Brain microvascular endothelial cell (primary cell): ENCODE measurements around the gene FGFR4.

ENCODE experiments used
- DNase-seq: peaks from one replicate; pipeline ENCODE4 v3.0.0-alpha.2; 2020
- H3K27ac ChIP-seq: fragments of 250-450 bp; sonication (Bioruptor Pico); 2 replicates; pipeline ENCODE4 v1.5.1; 2020; ENCODE audit warnings: mild to moderate bottlenecking, moderate library complexity
- H3K27me3 ChIP-seq: fragments of 250-450 bp; sonication (Bioruptor Pico); replicated peaks from 2 replicates; pipeline ENCODE4 v1.5.1; 2020; ENCODE audit warnings: mild to moderate bottlenecking
- H3K36me3 ChIP-seq: fragments of 250-450 bp; sonication (Bioruptor Pico); replicated peaks from 2 replicates; pipeline ENCODE4 v1.5.1; 2020; ENCODE audit warnings: mild to moderate bottlenecking
- H3K4me3 ChIP-seq: 2 replicates; pipeline ENCODE4 v1.5.1; 2011; ENCODE audit warnings: low read depth, mild to moderate bottlenecking, control low read depth, low read length, moderate library complexity
- CTCF ChIP-seq: IDR thresholded peaks from 2 replicates; pipeline ENCODE4 v1.5.1; 2011; ENCODE audit warnings: low read depth, mild to moderate bottlenecking, moderate library complexity, low read length, control low read depth, inconsistent platforms; ENCODE audit errors: missing control alignments
- in situ Hi-C: cut with HindIII; loops from 2 replicates; pipeline ENCODE4 v1.10.0; 2017; ENCODE audit warnings: low sequenced_read_pairs, low pct_ligation_motif_present

FGFR4 gene

GRCh38 chr5:177065491-177065890, 21.2 kb upstream of the FGFR4 start:
- in situ Hi-C loops = no loop called here
- no peaks in the 10 kb centered on the region for H3K27me3 ChIP-seq
- H3K36me3 ChIP-seq = peaks cover 8% of the 10 kb centered on the region
- H3K4me3 ChIP-seq = no peak overlapping the region
- no peak overlapping the region for H3K27ac ChIP-seq
- no peak for DNase-seq
- TF ChIP-seq CTCF = no peak

- in situ Hi-C loops = no loop called here
- H3K36me3 ChIP-seq = peaks cover 6% of the 10 kb centered on the region
- no peak overlapping the region for H3K27ac ChIP-seq
- no peaks in the 10 kb centered on the region for H3K27me3 ChIP-seq
- no peak for DNase-seq
- no peak for TF ChIP-seq CTCF
- no peak overlapping the region for H3K4me3 ChIP-seq
Observed at GRCh38 chr5:177066224-177066623, 20.5 kb upstream of the FGFR4 start.

GRCh38 chr5:177067503-177067902, 19.2 kb upstream of the FGFR4 start:
- H3K36me3 ChIP-seq = peaks cover 6% of the 10 kb centered on the region
- no peak for DNase-seq
- H3K27ac ChIP-seq = no peak overlapping the region
- H3K4me3 ChIP-seq = no peak overlapping the region
- no peaks in the 10 kb centered on the region for H3K27me3 ChIP-seq
- in situ Hi-C loops = no loop called here
- TF ChIP-seq CTCF = no peak

GRCh38 chr5:177070536-177071191, 16.1 kb upstream of the FGFR4 start:
- Histone ChIP-seq H3K27me3 (no peaks in the 10 kb centered on the region), H3K36me3 (no peaks in the 10 kb centered on the region), H3K4me3 (no peak overlapping the region), H3K27ac (no peak overlapping the region)
- in situ Hi-C loops = no loop called here
- TF ChIP-seq CTCF = no peak
- no peak for DNase-seq

GRCh38 chr5:177071666-177072385, 14.9 kb upstream of the FGFR4 start:
- DNase-seq = peak; percentile 91
- no peaks in the 10 kb centered on the region for H3K36me3 ChIP-seq
- H3K27ac ChIP-seq = no peak overlapping the region
- TF ChIP-seq CTCF = peak; percentile 87
- in situ Hi-C loops = no loop called here
- no peaks in the 10 kb centered on the region for H3K27me3 ChIP-seq
- no peak overlapping the region for H3K4me3 ChIP-seq

- Histone ChIP-seq H3K36me3 (no peaks in the 10 kb centered on the region), H3K4me3 (no peak overlapping the region), H3K27me3 (no peaks in the 10 kb centered on the region), H3K27ac (no peak overlapping the region)
- in situ Hi-C loops = no loop called here
- no peak for DNase-seq
- no peak for TF ChIP-seq CTCF
Observed at GRCh38 chr5:177077335-177077734, 9.4 kb upstream of the FGFR4 start.
